ENCODE data around the gene PDCD1.
A peak's percentile ranks its signal among the peaks of the same experiment; 100 is the strongest.
"Not testable (repeated sequence)": the region's sequence is repeated elsewhere in the genome, so short reads cannot be mapped to it uniquely, and the experiment has no call there.

PDCD1 gene

DNA sequence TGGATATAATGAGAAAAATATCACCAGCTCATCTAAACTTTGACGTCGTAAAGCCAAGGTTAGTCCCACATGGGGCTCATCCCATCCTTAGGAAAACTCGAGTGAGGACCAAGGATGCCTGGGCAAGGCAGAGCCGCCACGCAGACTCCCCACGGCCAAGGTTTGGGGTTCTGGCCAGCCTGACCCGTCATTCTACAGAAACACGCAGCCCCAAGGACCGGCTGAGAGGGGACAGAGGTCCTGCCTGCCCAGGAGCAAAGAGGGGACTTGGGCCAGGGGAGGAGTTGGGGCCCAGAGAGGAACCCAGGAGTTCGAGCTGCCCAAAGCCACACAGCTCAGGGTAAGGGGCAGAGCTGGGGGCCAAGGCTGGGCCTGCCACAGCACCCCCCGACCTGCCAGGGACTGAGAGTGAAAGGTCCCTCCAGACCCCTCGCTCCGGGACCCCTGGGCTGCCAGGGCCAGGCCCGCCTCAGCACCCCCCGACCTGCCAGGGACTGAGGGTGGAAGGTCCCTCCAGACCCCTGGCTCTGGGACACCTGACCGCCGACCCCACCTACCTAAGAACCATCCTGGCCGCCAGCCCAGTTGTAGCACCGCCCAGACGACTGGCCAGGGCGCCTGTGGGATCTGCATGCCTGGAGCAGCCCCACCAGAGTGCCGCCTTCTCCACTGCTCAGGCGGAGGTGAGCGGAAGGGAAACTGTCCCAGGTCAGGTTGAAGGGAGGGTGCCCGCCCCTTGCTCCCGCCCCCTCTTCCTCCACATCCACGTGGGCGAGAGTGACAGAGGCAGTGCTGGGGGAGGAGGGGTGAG lies at the start of gene PDCD1:
TSS of gene PDCD1 (minus strand) at position 689 of the 811 bp plus-strand sequence. CDS start at position 633, 56 bp downstream.
- peak; percentile 47 to 69 for DNase-seq (ENCODE audit: low read depth in 1 of 2, low spot score in 1 of 2)

DNA sequence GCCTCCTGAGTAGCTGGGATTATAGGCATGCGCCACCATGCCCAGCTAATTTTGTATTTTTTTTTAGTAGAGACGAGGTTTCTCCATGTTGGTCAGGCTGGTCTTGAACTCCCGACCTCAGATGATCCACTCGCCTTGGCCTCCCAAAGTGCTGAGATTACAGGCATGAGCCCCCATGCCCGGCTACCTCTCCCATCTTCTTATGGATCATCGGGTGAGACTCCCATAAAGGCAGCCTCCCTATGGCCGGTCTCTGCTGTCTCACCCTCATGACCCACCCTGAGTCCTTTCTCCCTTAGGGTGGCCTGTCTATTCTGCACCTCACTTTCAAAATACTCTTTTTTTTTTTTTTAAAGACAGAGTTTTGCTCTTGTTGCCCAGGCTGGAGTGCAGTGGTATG lies 49.1 kb upstream of the PDCD1 start:
- DNase-seq (ENCODE audit: low read depth in 1 of 2, low spot score in 1 of 2): not testable (repeated sequence)

DNA sequence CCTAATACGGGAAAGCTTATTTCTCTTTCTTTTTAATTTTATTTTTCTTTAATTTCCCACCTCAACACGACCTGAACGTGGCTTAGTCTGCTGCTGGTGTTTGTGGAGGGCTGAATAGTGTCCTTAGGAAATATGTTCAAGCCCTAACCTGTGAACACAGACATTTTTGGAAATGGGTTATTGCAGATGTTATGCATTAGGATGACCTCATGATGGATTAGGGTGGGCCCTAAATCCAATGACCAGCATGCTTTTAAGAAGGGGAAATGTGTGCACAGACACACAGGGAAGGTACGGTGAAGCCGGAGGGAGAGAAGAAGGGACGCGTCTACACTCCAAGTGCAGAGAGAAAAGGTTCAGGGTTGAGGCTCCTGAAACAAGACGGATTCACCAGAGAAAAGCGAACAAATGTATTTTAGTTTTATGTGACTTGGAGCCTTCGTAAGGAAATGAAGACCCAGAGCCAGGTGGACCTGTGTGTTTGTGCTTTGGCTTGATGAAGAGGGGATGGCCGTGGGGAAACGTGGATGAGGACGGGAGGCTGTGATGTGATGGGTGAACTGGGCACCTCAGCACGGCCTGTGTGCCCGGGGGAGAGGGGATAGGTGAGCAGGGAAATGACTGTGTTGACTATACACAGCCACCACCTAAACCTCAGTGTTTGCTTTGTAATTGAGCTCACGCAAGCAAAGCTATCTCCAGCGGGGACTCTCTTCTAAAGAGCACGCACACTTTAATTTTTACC lies 48.3 kb upstream of the PDCD1 start:
- DNase-seq (ENCODE audit: low read depth in 1 of 2, low spot score in 1 of 2): no peak

DNA sequence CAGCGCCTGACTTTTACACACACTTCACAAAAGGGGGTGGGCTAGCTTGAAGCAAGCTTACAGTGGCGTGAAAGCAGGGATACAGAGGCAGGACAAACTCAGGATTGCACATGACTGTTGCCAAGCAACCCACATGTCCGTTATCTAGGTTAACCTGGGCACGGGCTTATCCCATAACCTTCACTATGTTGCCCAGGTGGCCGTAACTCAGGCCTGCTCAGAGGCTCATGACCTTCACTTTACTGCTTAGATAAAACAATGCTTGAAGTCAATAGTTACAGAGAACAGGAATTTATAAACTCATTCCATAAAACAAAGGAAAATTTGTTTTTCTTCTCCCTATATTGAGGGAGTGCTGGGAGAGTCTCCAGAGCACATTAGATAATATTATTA lies 47.7 kb upstream of the PDCD1 start:
- not testable (repeated sequence) for DNase-seq (ENCODE audit: low read depth in 1 of 2, low spot score in 1 of 2)

DNA sequence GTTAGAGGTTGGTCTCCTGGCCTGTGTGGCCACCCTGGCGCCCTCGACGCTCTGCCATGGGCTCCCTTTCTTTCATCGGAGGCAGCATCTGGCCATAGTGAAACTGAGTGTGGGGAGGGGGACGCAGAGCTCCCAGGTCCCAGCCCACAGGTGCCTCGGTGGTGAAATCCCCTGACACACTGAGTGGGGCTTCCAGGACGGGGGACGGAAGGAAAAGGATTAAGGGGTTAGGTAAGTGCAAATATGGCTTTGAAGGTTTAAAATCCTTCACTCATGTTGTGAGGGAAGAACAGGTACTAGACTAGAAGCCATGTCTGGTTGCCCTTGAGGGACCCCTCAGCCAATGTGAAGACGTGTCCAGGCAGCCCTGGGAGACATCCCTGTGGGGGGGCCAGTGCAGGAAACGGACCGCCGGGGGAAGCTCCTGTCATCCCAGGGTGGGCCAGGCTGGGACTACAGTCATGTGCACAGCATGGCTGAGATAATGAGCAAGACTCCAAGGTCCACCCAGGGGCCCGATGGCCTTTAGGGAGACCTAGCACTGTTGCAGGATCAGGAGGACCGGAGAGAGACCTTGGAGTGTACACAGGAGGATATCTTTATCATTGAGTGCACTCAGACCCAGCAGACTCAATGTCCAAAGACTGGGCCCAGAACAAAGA lies 47.2 kb upstream of the PDCD1 start:
- DNase-seq (ENCODE audit: low read depth in 1 of 2, low spot score in 1 of 2): no peak

DNA sequence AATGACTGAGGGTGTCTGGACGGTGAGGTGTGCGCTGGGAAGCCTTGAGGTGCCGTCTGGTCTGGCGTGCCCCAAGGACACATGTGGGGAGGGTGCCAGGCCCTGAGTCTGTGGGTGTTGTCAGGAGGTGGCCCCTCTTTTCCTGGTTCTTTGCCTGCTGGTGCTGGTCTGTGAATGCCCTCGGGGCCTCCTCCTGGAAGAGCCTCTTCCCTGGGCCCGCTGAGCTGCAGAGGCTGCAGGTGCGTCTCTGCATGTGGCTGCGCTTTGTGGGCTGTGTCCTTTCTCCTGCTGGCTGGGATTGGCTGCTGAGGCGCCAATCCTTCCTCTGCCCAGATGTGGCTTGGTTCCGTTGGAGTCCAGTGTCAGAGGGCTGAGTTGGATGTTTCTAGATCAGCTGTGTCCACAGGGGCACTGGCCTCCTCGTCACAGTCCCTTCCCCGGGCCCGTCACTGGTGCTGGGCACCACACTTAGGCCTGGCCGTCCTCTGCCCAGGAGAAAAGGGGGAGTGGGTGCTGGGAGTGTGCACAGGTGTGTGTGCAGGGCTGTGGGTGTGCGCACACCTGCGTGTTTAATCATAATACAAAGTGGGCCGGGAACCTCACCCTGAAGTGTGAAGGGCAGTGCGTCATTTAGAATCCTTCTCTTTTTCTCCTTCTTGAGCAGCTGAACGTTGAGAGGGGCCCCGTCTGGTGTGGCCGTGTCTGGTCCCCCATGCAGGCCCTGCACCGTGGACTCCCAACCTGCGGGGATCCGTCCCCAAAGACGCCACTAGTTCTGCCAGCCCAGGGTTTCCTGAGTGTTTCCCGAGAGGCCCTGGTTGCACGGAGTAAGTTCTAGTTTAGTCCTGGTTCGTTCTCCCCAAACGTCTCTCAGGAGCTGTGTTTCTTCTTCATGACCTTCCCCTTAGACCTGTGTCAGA lies 46.4 kb upstream of the PDCD1 start:
- DNase-seq (ENCODE audit: low read depth in 1 of 2, low spot score in 1 of 2): no peak

DNA sequence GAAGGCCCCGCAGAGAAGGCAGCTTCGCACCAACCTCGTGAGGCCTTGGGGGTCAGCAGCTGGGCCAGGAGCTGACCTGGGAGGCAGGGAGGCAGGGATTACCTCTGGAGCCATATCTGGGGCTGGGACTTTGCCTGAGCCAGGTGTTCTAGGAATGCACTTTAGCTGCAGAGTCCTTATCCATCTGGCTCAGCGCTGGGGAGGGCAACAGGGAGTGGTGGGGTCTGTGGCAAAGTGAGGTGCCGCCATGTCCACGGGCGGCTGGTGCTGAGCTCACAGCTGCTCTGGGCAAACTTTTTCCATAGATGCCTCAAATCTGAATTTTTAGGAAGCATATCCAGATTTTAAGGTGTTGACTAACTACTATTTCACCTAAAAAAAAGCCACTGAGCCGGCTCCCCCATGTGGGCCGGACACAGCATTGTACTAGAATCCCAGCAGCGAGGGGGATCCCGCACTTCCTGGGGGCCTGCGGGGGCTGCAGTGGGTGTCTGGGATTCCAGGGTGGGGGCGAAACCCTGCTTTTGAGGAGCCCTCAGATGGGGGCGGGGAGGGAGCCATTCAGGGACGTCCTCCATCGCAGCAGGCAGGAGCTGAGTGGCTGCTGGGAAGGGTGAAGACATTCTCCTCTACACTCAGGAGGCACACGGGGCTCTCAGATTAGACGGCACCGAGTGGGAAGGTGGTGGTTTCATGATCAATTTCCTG lies 45.5 kb upstream of the PDCD1 start:
- no peak for DNase-seq (ENCODE audit: low read depth in 1 of 2, low spot score in 1 of 2)

DNA sequence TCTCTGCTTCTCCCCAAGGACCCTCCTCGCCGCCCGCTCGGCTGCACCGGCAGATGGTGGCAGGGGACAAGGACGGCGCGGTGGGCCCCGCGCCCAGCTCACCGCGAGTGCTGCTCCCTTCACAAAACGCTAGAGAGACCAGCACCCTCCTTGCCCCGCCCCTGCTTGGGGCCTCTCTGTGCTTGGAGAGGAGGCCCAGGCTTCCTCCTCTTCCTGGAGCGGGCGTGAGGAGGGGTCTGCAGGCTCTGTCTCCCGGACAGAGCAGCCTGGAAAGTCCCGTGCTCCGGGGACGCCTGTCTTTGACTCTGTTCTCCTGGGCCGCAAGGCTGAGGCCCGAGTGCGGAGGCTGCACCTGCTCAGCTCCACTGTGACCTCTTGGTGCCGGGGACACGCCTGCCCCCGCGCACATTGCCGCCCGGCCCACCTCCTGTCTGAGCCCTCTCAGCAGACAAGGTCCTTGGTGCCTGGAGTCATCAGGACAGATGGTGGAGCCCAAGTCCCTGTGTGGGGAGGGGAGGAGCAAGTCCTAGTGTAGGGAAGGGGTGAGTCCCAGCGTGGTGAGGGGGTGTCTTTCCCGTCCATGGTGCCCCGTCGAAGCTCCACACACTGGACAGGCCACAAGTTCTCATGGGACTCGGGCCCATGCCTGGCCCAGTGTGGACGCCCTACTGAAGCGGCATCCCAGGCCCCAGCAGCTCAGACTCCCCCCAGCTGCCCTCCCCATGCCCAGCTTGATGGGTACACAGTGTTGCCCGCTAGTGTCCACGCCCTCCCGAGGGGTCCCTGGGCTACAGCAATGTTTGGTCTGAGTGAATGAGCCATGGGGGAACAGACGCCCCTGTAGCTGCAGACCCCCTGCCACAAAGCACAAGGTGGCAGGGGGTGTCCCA lies 44.7 kb upstream of the PDCD1 start:
- no peak for DNase-seq (ENCODE audit: low read depth in 1 of 2, low spot score in 1 of 2)

DNA sequence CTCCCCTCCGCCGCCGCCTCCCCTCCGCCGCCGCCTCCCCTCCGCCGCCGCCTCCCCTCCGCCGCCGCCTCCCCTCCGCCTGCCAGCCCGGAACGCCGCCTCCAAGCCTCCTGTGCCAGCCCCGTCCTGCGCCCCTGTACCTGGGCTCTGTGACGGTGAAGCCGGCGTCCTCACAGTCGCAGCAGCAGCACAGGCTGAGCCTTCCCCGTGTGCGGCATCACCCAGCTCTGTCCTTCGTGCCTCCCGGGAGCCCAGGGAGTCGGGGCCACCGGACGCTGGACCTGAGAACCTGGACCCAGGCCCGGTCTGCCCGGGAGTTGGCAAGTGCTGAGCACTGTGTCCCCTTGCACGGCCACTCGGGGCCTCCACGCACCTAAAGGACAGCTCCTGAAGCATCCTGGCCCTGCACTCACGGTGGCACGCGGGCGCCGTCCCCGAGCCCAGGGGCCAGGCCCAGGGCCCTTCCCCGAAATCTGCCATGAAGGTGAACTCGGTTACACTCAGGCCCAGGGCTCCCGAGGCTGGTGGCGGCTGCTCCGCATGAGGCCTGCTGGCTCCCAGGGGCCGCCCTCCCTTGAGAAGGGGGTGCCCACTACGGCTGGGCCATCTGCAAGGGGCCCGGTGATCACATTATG lies 43.8 kb upstream of the PDCD1 start:
- no peak for DNase-seq (ENCODE audit: low read depth in 1 of 2, low spot score in 1 of 2)

DNA sequence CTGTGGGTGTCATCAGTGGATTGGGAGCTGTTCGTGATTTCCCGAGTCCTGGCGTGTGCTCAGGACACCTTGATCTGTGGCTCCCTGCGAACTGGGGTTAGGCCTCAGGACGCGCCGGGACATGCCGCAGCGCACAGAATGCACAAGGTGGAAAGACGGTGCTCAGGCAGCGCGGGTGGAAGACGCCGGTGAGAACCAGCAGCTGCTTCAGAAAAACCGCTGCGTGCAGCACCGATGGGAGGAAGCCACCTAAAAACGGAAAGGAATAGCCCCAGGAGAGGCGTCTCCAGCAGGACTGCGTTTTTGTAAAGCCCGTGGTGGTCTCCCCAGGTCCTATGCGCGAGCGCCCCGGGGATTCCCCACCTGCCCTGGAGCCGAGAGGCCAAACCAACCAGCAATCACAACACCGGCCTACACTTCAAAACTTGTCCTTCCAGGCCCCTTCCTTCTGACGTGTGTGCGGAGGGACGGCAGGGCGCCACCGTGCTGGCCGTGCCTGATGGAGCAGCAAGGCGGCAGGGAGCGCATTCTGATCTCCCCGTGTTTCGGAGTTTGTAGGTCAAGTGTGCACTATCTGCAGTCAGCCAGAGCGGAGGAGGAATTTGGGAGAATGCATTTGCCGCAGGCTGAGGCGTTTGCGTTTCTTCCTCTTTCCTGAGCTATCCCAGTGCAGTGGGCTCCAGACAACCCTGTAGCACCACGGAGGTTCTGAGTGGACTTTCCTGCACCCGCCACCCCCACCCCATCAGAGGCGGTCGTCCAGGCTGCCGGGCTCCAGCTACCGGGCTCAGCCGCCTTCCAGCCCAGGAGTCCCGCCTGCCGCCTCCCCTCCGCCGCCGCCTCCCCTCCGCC lies 43.0 kb upstream of the PDCD1 start:
- no peak for DNase-seq (ENCODE audit: low read depth in 1 of 2, low spot score in 1 of 2)

DNA sequence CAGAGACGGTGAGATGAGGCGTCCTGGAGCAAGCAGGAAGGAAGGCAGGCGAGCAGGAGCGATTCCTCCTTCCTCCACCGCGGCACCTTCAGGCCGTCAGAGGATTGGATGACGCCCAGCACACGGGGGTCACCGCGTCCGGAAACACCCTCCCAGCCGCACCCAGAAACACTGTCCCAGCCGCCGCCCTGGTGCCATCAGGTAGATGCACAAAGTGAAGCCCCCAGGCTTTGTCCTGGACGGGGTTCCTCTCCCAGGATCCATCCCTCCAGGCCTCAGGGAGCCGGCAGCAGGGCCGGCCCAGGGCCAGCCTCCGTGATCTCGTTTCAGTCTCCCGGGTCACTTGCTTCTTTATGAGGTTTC lies 42.3 kb upstream of the PDCD1 start:
- no peak for DNase-seq (ENCODE audit: low read depth in 1 of 2, low spot score in 1 of 2)

DNA sequence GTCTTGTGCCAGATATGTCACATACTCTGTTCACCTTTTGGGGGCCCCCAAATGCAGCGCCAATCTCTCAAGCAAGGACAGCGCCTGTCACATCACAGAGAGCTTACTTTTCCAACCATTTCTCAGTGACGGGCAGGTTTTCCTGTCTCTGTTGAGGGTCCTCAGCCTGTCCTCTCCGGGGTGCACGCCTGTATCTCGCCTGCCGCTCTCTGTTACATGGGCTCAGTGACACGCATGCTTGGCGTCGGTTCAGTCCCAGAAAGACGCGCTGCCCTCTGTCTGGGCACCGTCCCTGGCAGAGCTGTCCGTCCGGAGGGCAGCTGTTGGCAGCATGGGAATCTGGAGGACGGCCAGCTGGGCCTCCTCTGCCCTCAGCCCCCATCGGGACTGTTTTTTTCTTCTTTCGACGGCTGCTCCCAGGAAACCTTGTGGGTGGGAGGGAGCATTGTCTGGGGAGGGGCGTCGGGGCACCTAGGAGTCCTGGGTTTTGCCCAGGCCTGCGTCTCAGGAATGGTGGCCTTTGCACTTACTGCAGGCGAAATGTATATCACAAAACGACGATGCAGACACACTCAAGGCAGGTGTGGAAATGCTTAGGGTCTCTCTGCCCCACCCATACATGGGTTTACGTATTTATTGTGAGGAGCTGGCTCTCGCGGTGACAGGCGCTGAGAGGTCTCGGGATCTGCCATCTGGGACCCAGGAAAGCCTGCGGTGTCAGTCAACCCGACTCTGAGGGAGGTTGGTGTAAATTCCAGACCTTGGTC lies 41.7 kb upstream of the PDCD1 start:
- DNase-seq (ENCODE audit: low read depth in 1 of 2, low spot score in 1 of 2): no peak

DNA sequence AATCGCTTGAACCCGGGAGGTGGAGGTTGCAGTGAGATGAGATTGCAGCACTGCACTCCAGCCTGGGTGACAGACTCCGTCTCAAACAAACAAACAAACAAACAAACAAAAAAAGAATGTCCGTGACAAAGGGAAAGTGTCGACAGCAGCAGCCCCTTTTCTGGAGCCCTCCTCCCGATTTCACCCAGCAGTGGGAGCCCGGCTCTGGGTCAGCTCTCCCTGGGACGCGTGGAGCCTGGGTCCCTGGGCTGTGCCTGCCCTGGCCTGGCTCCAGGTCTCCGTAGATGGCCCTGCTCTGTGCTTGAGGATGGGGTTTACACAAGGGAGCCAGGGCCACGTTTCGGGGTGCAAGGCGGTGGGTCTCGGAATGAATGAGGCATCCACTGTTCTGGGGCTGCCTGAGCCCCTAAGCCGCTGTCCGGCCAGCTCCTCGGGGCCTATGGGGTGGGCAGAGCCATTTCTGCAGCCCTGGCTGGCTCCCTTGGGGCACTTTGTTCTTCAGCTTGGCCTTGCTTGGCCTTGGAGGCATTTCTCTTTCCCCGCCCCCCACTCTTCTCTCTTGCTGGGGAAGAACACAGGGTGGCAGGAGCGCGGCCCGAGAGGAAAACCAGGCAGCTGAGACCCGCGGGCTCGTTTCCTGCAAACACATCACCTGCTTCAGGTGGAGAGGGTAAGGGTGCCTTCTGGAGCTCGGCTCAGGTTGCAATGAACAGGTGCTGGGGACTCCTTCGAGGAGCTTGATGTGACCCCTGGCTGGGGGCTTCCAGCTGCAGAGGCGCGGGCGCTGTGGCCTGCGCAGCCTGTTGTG lies 40.0 kb upstream of the PDCD1 start:
- DNase-seq (ENCODE audit: low read depth in 1 of 2, low spot score in 1 of 2): no peak

DNA sequence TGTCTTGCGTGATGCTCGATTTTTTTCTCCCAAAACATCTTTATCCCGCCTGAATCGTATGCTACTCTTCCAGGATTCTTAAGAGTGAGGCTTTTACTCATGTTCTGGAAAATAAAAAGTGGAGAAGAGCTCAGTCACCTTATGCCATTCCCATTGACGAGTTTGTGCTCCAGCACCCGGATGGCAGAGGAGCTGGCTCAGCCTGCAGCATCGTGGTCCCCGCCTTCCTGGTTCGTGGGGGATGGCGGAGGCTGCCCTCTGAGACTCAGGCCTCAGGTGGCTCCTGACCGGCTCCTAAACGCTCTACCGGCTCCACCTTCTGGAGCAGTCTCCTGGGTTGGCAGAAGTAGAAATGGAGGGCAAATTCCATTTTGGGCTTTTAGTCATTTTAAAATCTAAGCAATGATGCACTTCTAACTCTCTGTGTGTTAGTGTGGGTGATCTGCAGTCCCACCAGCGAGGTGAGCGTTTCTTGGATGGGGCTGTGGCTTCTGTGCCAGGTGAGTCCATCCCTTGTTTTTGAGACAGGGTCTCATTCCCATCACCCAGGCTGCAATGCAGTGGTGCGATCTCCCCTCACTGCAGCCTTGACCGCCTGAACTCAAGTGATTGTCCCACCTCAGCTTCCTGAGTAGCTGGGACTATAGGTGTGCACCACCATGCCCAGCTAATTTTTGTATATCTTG lies 38.7 kb upstream of the PDCD1 start:
- DNase-seq (ENCODE audit: low read depth in 1 of 2, low spot score in 1 of 2): no peak

DNA sequence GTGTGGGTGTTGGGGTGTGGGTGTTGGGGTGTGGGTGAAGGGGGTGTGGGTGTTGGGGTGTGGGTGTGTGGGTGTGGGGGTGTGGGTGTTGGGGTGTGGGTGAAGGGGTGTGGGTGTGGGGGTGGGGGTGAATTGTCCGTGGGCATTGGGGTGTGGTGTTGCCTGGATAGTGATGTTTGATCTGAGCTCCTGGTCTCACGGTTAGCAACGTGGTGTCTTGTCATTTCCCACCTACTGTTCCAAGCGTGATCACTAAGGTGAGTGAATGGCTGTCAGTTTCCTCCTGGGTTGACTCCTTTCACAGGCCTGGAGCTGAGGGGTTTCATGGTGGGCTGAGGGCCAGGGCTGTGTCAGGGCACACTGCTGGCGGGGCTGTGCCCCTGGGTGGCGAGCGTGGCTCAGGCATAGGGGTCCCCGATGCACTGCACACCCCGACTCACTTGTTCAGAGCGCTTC lies 38.1 kb upstream of the PDCD1 start:
- DNase-seq (ENCODE audit: low read depth in 1 of 2, low spot score in 1 of 2): no peak
